HG03457 (cell line): ENCODE data around the gene RPS4Y2.

Experiments used
- ATAC-seq: cut with Tn5 transposase; IDR thresholded peaks from one replicate; pipeline ENCODE4 v1.9.1; 2021; ENCODE audit warnings: moderate number of reproducible peaks; ENCODE audit not compliant: unreplicated experiment

The RPS4Y2 gene

GRCh38 chrY:20755808-20756207, at the start of gene RPS4Y2:
RPS4Y2 (plus strand) TSS chrY:20756108; CDS start chrY:20756164, 56 bp downstream.
- ATAC-seq = no peak

GRCh38 chrY:20714391-20714790, 41.5 kb upstream of the RPS4Y2 start:
- peak; percentile 65 for ATAC-seq

DNA sequence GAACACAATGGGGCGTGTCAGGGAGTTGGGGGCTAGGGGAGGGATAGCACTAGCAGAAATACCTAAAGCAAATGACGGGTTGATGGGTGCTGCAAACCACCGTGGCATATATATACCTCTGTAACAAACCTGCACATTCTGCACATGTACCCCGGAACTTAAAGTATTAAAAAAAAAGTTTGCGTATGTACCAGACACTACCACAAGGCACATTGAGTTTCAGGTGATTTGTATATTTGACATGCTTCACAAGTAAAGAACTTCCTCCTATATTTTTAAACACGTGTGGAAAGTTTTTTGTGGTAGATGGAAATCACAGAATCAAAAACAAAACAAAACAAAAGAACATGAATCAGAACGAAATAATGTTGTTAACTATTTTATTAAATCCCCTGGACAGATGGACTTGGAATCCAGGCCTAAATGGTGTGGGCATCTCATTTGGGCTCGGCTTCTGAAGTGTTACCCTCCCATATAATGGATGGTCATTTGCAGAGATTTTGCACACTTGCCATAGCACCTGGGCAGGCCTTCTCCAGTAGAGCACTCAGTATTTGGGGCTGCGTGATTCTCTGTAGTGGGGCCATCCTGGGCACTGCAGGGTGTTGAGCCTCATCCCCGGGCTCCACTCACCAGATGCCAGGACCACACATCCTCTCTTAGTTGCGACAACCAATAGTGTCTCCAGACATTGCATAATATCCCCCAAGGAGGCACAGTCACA, 29.6 kb upstream of the RPS4Y2 start:
- peak; percentile 59 for ATAC-seq

DNA sequence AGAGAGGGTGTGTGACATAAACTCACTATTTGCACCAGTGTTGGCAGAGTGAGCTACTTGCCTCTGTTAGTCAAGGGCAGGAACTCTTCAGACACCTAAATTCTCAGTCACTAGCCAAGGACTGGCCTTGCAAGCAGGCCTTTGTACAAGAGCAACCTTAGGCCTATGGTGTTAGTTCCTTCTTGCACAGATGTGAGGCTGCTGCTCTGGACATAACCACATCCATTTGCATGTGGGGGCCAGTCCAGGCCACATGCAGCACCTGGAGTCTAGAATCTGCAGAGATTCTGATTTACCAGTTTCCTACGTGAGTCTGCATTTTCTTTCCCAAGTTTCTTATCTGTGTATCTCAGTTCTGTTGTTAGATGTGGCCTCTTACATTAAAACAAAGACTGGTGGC, 20.7 kb upstream of the RPS4Y2 start:
- ATAC-seq = peak; percentile 92

GRCh38 chrY:20739806-20740205, 16.1 kb upstream of the RPS4Y2 start:
- no peak for ATAC-seq

DNA sequence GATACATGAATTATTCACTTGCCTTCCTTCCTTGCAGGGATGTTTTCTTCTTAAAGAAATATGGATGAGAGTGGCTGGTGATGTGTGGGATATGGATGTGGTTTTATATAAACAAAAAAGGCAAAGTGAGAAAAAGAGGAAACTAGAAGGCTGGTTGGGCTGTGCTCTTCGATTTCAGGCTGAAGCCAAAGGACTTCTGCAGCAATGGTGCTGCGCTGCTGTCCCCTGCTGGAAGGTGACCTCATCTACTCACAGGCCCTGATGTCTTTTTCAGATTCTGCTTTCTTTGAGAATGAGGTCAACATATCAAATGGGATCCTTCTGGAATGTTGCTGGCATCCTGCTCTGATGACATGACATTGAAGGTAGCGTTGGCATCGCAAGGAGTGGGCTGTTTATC, 15.3 kb upstream of the RPS4Y2 start:
- ATAC-seq = no peak

DNA sequence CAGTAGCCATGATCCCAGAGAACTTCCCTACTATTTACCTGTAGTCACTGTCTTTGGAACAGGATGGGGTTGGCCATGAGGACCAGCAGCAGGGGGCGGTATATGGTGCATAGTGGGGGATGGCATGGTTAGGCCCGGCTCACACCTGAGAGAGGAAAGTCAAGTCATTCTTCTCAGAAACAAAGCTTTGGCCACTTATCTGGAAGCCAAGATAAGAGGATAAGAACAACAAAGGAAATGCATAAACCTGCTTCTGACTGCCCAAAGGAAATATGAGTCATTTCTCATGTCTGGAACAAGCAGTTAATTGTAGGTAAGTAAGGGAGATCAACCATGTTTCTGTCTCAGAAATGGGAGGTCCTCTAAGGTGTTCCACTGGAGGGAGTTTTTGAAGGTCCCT, 10.8 kb upstream of the RPS4Y2 start:
- no peak for ATAC-seq

DNA sequence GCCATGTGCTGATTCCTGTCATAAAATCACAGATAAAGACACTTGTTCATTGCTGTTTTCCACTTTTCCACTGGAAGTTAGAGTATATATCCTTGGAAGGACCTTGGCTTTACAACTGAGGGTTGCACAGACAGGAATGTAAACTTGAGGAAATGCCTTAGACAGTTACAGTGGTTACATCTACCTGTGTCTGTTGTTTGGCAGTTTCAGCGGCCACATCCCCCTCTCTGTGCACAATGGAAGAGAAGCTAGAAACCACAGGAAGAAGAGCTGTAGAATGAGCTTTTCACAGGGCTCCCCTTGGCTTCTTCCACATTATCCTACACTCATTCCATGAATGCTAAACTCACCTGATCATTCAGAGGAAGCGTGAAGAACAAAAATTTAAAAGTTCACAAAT, 9.0 kb upstream of the RPS4Y2 start:
- no peak for ATAC-seq

- no peak for ATAC-seq
These were observed 8.0 kb downstream of the RPS4Y2 start for GRCh38 chrY:20763869-20764268.

GRCh38 chrY:20765117-20765516, 9.2 kb downstream of the RPS4Y2 start:
- no peak for ATAC-seq

GRCh38 chrY:20770755-20771154, 14.8 kb downstream of the RPS4Y2 start:
- no peak for ATAC-seq

DNA sequence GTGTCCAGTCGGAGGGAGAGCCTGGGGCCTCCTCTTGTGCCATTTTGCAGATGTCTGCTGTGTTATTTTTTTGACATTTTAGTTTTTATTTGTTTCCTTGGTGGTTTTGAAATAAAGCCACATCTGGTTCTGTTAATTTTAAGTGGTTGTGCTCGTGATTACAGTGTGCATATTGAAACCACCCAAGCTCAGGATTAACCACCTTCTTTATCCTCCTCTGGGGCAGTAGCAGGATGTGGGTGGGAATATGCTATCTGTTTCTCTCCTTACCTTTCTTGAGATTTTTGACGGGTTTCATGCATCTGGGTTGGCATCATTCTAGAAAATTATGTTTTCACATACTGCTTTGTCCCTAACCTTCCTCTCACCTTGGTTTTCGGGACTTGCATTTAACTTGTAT, 20.2 kb downstream of the RPS4Y2 start:
- no peak for ATAC-seq

DNA sequence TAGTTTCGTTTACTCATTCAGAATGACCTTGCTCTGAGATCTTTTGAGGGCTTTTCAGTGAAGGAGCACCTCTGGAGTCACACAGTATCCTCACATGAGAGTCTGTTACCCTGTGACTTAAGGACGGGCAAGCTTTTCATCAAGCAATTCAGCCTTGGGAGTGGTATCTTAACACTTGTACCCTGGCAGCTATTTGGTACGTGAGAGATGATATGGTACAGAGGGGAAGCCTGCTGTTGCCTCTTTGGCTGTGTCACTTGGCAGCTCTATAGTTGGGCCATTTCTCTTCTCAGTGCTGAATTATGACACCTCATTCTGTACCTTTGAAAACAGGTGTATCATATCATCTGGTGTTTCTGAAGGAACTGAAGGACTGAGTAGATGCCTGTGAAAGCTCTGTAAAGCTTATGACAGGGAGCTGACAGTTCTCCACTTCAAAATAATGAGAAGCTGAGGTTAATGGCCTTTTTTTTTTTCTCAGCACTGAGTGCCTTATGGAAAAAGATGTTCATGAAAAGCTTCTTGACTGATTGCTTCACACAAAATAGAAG, 24.3 kb downstream of the RPS4Y2 start:
- ATAC-seq = no peak

DNA sequence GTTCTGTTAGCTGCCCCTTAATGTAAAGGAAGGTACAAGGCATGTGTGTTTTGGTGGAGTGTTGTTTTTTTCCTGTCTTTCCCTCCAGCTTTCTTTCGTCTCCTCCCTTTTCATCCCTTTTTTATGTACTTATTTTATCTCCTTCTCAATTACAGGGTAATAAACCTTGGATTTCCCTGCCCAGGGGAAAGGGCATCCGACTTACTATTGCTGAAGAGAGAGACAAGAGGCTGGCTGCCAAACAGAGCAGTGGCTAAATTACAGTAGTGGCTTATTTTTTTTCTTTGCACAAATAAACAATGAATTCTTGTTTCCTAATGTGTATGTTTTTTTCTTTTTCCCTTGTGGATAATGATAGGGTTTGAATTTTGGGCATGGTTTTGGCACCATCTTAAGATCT, 24.9 kb downstream of the RPS4Y2 start:
- no peak for ATAC-seq

DNA sequence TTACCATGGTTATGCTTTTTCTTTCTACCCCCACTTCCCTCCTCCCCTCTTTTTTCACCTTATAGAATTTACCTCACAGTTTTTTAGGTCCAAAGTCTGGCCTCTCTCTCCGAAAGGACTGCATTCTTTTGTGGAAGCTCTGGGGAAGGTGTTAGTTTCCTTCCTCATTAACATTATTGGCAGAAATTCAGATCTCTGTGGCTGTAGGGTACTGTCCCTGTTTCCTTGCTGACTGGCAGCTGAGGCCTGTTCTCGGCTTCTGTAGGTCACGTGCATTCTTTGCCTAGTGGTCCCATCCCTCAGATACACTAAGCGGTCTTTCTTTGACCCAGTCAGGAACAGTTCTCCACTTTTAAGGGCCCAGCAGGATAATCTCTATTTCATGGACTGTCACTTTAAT, 25.5 kb downstream of the RPS4Y2 start:
- no peak for ATAC-seq

DNA sequence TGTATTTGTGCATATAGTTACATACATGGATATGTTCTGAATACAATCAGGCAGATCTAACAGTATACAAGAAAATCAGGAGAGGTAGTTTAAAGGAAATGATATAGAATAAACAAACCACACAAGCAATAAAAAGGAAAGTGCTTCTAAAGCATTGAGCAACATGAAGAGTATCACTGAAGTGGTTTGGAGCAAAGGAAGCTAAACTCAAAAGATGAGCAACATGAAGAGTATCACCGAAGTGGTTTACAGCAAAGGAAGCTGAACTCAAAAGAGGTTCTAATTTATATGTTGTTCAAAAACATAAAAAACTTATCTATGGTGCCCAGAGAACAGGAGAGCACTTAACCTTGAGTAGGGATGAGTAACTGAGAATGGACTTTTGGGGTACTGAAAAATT, 29.1 kb downstream of the RPS4Y2 start:
- ATAC-seq = no peak

GRCh38 chrY:20787076-20787475, 31.2 kb downstream of the RPS4Y2 start:
- ATAC-seq = peak; percentile 80

DNA sequence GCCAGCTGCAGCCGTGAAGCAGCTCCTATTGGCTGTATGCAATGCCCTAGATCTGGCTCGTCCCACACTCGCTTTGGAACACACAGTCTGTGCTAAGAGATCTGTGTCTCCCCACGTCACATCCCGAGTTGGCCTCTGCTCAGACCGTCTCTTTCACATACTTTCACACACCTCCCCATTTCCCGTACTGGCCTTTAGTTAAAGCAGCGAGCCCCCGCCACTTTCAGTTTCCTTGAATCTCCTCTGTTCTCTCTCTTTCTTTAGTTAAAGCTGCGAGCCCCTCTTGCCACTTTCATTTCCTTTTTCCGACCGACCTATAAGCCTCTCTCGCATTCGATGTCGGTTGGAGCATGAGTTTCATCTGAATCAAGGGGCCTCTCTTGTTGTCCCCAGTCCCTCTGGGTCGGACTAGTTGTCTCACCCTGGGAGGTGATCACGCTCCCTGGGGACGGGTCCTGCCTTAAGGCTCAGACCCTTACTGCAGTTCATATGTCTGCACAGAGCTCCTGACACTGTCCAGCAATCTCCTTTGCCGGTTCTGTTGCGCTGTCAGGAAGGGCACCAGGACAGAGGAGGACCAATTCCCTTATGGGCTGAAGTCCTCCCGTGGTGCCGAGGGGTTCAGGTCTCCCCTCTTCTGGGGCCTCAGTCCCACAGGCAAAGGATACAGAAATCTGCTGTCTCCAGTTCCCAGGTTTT, 42.6 kb downstream of the RPS4Y2 start:
- peak; percentile 90 for ATAC-seq

- no peak for ATAC-seq
These were observed 46.8 kb downstream of the RPS4Y2 start for GRCh38 chrY:20802659-20803058.

GRCh38 chrY:20806243-20806642, 50.3 kb downstream of the RPS4Y2 start:
- ATAC-seq = no peak

DNA sequence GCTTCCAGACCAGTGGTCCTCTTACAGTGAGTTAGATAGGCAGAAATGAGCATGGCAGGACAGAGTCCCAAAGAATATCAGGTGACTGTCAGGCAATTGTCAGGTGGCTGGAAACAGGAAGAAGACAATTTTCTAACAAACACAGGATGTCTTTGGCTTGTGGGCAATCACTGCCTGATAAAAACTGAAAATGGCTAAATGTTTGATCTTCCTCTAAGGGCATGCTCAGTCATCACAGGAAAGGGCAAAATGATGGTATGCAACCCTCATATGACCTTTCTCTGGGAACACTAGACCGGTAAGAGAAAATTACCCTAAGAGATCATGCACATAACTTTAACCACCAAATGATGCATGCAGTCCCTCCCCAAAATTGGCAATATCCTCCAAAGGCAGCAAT, 57.6 kb downstream of the RPS4Y2 start:
- ATAC-seq = no peak

DNA sequence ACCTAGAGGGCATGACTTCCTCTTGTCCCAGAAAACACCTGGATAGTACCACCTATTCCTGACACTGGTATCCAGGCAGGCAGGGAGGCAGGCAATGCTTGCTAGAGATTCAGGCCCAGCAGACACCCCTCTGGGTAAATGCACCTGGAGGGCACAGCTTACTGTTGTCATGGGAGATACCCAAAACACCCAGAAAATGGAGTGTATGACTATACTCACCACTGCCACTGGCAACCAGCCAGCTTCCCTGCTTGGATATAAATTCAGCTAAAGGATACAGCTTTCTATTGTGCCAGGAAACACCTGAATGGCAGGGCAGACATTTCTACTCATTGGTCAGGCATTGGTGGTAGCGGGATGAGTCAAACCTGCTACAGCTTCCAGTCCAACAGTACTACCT, 58.9 kb downstream of the RPS4Y2 start:
- no peak for ATAC-seq
